OCI-LY3 (cell line): Measurements from ENCODE around the gene PRR14L.

Experiments
- CTCF ChIP-seq: fragments of 200-600, 300-600 bp; sonication (generic); IDR thresholded peaks from 2 replicates; pipeline ENCODE4 v1.5.1; 2014; ENCODE audit warnings: antibody characterized with exemption, low read length, low read depth
- EZH2phosphoT487 ChIP-seq: fragments of 200-600 bp; shearing (Covaris generic); IDR thresholded peaks from 2 replicates; pipeline ENCODE4 v1.6.1; 2018; ENCODE audit warnings: antibody characterized with exemption, mixed run types, low read depth

DNA sequence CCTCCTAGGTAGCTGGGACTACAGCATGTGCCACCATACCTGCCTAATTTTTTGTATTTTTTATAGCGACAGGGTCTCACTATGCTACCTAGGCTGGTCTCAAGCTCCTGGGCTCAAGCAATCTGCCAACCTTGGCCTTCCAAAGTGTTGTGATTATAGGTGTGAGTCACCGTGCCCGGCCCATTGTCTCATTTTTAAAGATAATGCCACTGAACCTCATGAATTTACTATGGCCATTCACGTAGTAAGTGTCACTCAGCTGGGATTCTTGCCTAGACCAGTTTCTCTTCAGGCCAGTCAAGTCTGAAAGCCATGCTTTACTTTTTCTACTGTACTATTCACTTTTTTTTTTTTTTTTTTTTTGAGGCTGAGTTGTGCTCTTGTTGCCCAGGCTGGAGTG, 26.3 kb upstream of the PRR14L start:
- TF ChIP-seq CTCF (no peak), EZH2phosphoT487 (no peak)
